HCT116 (cell line): ENCODE data around the gene CFAP99. TPM values are rescaled to one million over a fixed set of nuclear protein-coding genes. Genes with fewer than 3 reads are reported as not detected.

ENCODE experiments used
- ATAC-seq: fragments of 200-7000 bp; cut with Tn5 transposase; 2 replicates; pipeline ENCODE4 v1.9.1; 2020; ENCODE audit warnings: mild to moderate bottlenecking, moderate library complexity
- BruUV-seq: library from RNA; stranded (reverse); fragments of 400-500 nt; replicated peaks from 2 replicates; lab custom pipeline; 2021; lab: Mats Ljungman, UMichigan
- CTCF ChIA-PET: fragments of 300-600 bp; sonication (Branson Sonifier 250); formaldehyde crosslinking; loops from one replicate; lab custom pipeline; 2021; ENCODE audit warnings: antibody characterized with exemption; lab: Charles Lee
- POLR2A ChIA-PET: fragments of 300-600, 350-600 bp; sonication (Branson Sonifier 250); formaldehyde crosslinking; loops from one replicate; lab custom pipeline; 2021; ENCODE audit warnings: antibody characterized with exemption; lab: Charles Lee
- RAD21 ChIA-PET, 2 experiments: fragments of 300-600 bp; sonication (Branson Sonifier 250); formaldehyde crosslinking; loops; one replicate each; lab custom pipeline; 2023; ENCODE audit warnings: low total read pairs in 2 of 2; ENCODE audit not compliant: uncharacterized antibody in 2 of 2, unreplicated experiment in 2 of 2, low non-redundant PET in 1 of 2; lab: Charles Lee
- DNase-seq: peaks from one replicate; pipeline ENCODE4 v3.0.0-alpha.2; 2010; ENCODE audit warnings: low read depth, low spot score
- H2AFZ ChIP-seq: fragments of 200-600 bp; shearing (Covaris generic), sonication (generic); 2 replicates; pipeline ENCODE4 v1.6.1; 2017; ENCODE audit warnings: low read depth, mixed run types, mixed read lengths, antibody characterized with exemption, low read length; ENCODE audit not compliant: poor library complexity, severe bottlenecking
- H3K27ac ChIP-seq: 2 replicates; pipeline ENCODE4 v1.5.1; 2012; ENCODE audit warnings: low read depth, low read length
- H3K27me3 ChIP-seq: fragments of 200-600 bp; sonication (generic); 2 replicates; pipeline ENCODE4 v1.6.1; 2016; ENCODE audit warnings: mixed run types, low read length, mixed read lengths; ENCODE audit not compliant: insufficient read depth
- H3K36me3 ChIP-seq, 2 experiments: fragments of 200-500 bp in 1 of 2; fragments of 200-600 bp in 1 of 2; sonication (Bioruptor generic) in 1 of 2; sonication (generic) in 1 of 2; 2 replicates each; pipeline versions ENCODE4 v1.5.1 to v1.6.1; 2014 to 2016; ENCODE audit warnings: low read length in 2 of 2, inconsistent platforms in 1 of 2, mixed read lengths in 1 of 2, mixed run types in 1 of 2; ENCODE audit not compliant: insufficient read depth in 2 of 2, control insufficient read depth in 1 of 2
- H3K4me1 ChIP-seq, 2 experiments: fragments of 200-600 bp in 1 of 2; sonication (generic) in 1 of 2; 2 replicates each; pipeline versions ENCODE4 v1.5.1 to v1.6.1; 2012 to 2017; ENCODE audit warnings: low read length in 2 of 2, inconsistent platforms in 1 of 2, mild to moderate bottlenecking in 1 of 2, mixed read lengths in 1 of 2, mixed run types in 1 of 2, moderate library complexity in 1 of 2; ENCODE audit not compliant: insufficient read depth in 2 of 2, control insufficient read depth in 1 of 2
- H3K4me2 ChIP-seq: fragments of 200-600 bp; sonication (generic); 2 replicates; pipeline ENCODE4 v1.6.1; 2017; ENCODE audit warnings: mixed run types, low read length, mixed read lengths
- H3K4me3 ChIP-seq, 2 experiments: fragments of 200-600 bp in 1 of 2; sonication (generic) in 1 of 2; replicated peaks in 1 of 2; 2 replicates each; pipeline ENCODE4 v1.5.1; 2011 to 2016; ENCODE audit warnings: low read length in 2 of 2, control low read depth in 1 of 2, low read depth in 1 of 2, mild to moderate bottlenecking in 1 of 2, mixed read lengths in 1 of 2, mixed run types in 1 of 2
- H3K79me2 ChIP-seq: fragments of 200-600 bp; sonication (generic); 2 replicates; pipeline ENCODE4 v1.6.1; 2017; ENCODE audit warnings: mild to moderate bottlenecking, mixed run types, low read length, moderate library complexity, mixed read lengths; ENCODE audit not compliant: insufficient read depth
- H3K9ac ChIP-seq: fragments of 200-600 bp; sonication (generic); 2 replicates; pipeline ENCODE4 v1.6.1; 2016; ENCODE audit warnings: low read length, mixed read lengths
- H3K9me2 ChIP-seq: fragments of 200-600 bp; sonication (generic), shearing (Covaris generic); 2 replicates; pipeline ENCODE4 v1.6.1; 2017; ENCODE audit warnings: mixed run types, mild to moderate bottlenecking, moderate library complexity; ENCODE audit not compliant: insufficient read depth
- H3K9me3 ChIP-seq, 2 experiments: fragments of 200-500 bp in 1 of 2; fragments of 200-600 bp in 1 of 2; sonication (Bioruptor generic) in 1 of 2; sonication (generic) in 1 of 2; 2 replicates each; pipeline ENCODE4 v1.6.1; 2014 to 2017; ENCODE audit warnings: low read length in 2 of 2, mixed read lengths in 2 of 2, inconsistent platforms in 1 of 2, low read depth in 1 of 2, mild to moderate bottlenecking in 1 of 2, mixed run types in 1 of 2, moderate library complexity in 1 of 2; ENCODE audit not compliant: control insufficient read depth in 1 of 2, insufficient read depth in 1 of 2
- H4K20me1 ChIP-seq: fragments of 200-600 bp; sonication (generic), shearing (Covaris generic); 2 replicates; pipeline ENCODE4 v1.6.1; 2017; ENCODE audit warnings: mixed run types, mild to moderate bottlenecking, moderate library complexity; ENCODE audit not compliant: insufficient read depth
- ATF3 ChIP-seq: IDR thresholded peaks from 2 replicates; pipeline ENCODE4 v1.6.1; 2012
- CTCF ChIP-seq, 3 experiments: fragments of 200-600 bp in 1 of 3; sonication (generic) in 1 of 3; IDR thresholded peaks in 2 of 3; conservative IDR thresholded peaks in 1 of 3; 2 replicates each; pipeline ENCODE4 v1.5.1; 2012 to 2017; ENCODE audit warnings: low read depth in 2 of 3, low read length in 2 of 3, antibody characterized with exemption in 1 of 3, borderline replicate concordance in 1 of 3, control low read depth in 1 of 3, mild to moderate bottlenecking in 1 of 3, mixed read lengths in 1 of 3, mixed run types in 1 of 3, moderate library complexity in 1 of 3; ENCODE audit not compliant: insufficient read depth in 1 of 3
- EZH2 ChIP-seq: fragments of 200-600 bp; sonication (generic); IDR thresholded peaks from 2 replicates; pipeline ENCODE4 v1.6.1; 2017; ENCODE audit warnings: antibody characterized with exemption, mixed run types
- EZH2phosphoT487 ChIP-seq: fragments of 200-600 bp; IDR thresholded peaks from 2 replicates; pipeline ENCODE4 v1.6.1; 2018; ENCODE audit warnings: antibody characterized with exemption, borderline replicate concordance
- SRF ChIP-seq: IDR thresholded peaks from 2 replicates; pipeline ENCODE4 v1.6.1; 2012; ENCODE audit warnings: low read depth
- intact Hi-C: fragments of 100-400 bp; cut with micrococcal nuclease; formaldehyde crosslinking; loops from 2 replicates; pipeline ENCODE4 v1.10.0; 2022
- total RNA-seq: library from RNA; stranded (reverse); gene quantifications from one replicate; pipeline ENCODE4 v1.2.1, GENCODE V29; 2021; ENCODE audit not compliant: unreplicated experiment

CFAP99 gene
- total RNA-seq, 1 experiment from 2014 or later: 0.42 TPM

GRCh38 chr4:2399216-2399615 is 19.5 kb upstream of the CFAP99 start (continued):
- TF ChIP-seq CTCF (IDR thresholded peaks at IDR 0.05 in 2 of 3, conservative IDR thresholded peaks at IDR 0.05 in 1 of 3; ENCODE audit: borderline replicate concordance in 1 of 3, insufficient read depth in 1 of 3, low read depth in 2 of 3, low read length in 2 of 3): no peak
- no peak for TF ChIP-seq EZH2
- TF ChIP-seq EZH2phosphoT487: no peak
- TF ChIP-seq SRF: no peak

GRCh38 chr4:2399631-2400190 is 19.0 kb upstream of the CFAP99 start:
- intact Hi-C loops: no loop called here
- no peak for TF ChIP-seq ATF3
- CTCF ChIA-PET: no interaction called here

More at GRCh38 chr4:2399631-2400190, 19.0 kb upstream of the CFAP99 start:
- Histone ChIP-seq H3K4me3 (no peak overlapping the region), H4K20me1 (no peaks in the 10 kb centered on the region), H2AFZ (no peak overlapping the region), H3K27me3 (no peaks in the 10 kb centered on the region), H3K79me2 (peaks cover 15% of the 10 kb centered on the region; the same call in 1 of the 2 replicates), H3K9me2 (no peaks in the 10 kb centered on the region), H3K36me3 (no peaks in the 10 kb centered on the region), H3K9ac (no peak overlapping the region), H3K9me3 (no peaks in the 10 kb centered on the region), H3K4me1 (peaks cover 33 to 41% of the 10 kb centered on the region in 2 experiments), H3K27ac (no peak overlapping the region), H3K4me2 (no peak overlapping the region)
- ChIA-PET RAD21 (no interaction called here), POLR2A (no interaction called here)
- DNase-seq: no peak
- no TSS peak for BruUV-seq
- ATAC-seq: no peak
